Measurements from ENCODE around the gene PHYHD1. TPM values are rescaled to one million over a fixed set of nuclear protein-coding genes. Genes with fewer than 3 reads are reported as not detected.
A peak's percentile ranks its signal among the peaks of the same experiment; 100 is the strongest.

PHYHD1 gene
- total RNA-seq, 4 donors from 2014 or later: 9.5 to 39.3 (median 30.3) TPM

DNA sequence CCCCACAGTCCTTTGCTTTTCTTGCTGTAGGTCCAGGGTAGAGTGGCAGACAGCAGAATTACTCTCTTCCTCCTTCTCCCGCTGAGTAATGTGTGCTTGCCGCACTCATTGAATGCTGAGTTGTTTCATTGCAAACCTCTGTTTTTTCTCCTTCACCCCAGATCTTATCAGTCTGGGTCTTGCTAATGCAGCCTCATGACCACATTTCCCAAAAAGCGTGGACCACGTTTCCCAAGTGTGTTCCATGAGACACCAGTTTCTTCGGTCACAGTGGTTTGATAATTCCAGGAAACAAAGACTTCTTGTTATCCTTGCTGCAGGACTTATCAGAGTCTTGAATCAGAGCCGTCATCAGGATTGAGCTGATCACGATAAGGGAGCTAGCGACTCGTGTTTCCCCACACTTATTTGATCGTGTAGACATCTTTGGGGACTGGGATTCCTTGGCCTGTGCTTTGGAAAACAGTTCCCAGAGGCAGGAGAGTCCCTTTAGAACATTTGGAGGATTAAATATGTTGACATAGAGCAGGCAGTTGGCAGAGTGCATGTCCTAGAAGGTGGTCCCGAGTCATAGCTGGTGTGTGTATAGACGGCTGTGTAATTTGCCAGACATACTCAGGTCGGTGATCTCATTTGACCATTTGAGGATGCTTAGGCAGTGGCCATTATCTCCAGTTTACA, 34.4 kb upstream of the PHYHD1 start:
- H3K27ac ChIP-seq: peak overlapping the region in 3 of 4 donors; percentile 1 to 98 (median 32)
- H3K9me3 ChIP-seq: no peaks in the 10 kb centered on the region
- in situ Hi-C loops (cut with MboI; ENCODE audit: low sequenced_read_pairs in 4 of 4): no loop called here
- H3K4me3 ChIP-seq: peak overlapping the region in 1 of 4 donors; percentile 96
- no peaks in the 10 kb centered on the region for H3K27me3 ChIP-seq
- peaks cover 29 to 40% of the 10 kb centered on the region in 2 donors for H3K4me1 ChIP-seq
- no peak for TF ChIP-seq POLR2A (IDR thresholded peaks at IDR 0.05)
- TF ChIP-seq, protein P1, sequence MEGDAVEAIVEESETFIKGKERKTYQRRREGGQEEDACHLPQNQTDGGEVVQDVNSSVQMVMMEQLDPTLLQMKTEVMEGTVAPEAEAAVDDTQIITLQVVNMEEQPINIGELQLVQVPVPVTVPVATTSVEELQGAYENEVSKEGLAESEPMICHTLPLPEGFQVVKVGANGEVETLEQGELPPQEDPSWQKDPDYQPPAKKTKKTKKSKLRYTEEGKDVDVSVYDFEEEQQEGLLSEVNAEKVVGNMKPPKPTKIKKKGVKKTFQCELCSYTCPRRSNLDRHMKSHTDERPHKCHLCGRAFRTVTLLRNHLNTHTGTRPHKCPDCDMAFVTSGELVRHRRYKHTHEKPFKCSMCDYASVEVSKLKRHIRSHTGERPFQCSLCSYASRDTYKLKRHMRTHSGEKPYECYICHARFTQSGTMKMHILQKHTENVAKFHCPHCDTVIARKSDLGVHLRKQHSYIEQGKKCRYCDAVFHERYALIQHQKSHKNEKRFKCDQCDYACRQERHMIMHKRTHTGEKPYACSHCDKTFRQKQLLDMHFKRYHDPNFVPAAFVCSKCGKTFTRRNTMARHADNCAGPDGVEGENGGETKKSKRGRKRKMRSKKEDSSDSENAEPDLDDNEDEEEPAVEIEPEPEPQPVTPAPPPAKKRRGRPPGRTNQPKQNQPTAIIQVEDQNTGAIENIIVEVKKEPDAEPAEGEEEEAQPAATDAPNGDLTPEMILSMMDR (IDR thresholded peaks at IDR 0.05 in 4 of 5, conservative IDR thresholded peaks at IDR 0.05 in 1 of 5): no peak
- DNase-seq (no peak), ATAC-seq (no peak)
- peaks cover 0 to 37% of the 10 kb centered on the region in 2 donors for H3K36me3 ChIP-seq
- intact Hi-C loops (cut with DNase I; ENCODE audit: low total_unique reads): no loop called here

DNA sequence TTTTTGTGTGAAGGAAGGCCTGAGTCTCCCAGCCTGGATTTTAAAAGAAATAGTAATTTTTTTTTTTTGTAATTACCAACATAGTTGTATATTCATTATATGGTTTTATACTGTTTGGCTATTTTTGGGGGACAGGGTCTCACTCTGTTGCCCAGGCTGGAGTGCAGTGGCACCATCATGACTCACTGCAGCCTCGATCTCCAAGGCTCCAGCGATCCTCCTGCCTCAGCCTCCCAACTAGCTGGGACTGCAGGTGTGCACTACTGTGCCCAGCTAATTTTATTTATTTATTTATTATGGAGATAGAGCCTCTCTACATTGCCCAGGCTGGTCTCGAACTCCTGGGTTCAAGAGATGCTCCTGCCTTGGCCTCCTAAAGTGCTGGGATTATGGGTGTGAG, 33.7 kb upstream of the PHYHD1 start:
- H3K4me3 ChIP-seq: no peak overlapping the region
- ATAC-seq (no peak), DNase-seq (no peak)
- intact Hi-C loops (cut with DNase I; ENCODE audit: low total_unique reads): no loop called here
- H3K27ac ChIP-seq: peak overlapping the region in 3 of 4 donors; percentile 32 to 54 (median 46)
- H3K36me3 ChIP-seq: peaks cover 0 to 37% of the 10 kb centered on the region in 2 donors
- in situ Hi-C loops (cut with MboI; ENCODE audit: low sequenced_read_pairs in 4 of 4): no loop called here
- peaks cover 34 to 46% of the 10 kb centered on the region in 2 donors for H3K4me1 ChIP-seq
- no peaks in the 10 kb centered on the region for H3K27me3 ChIP-seq
- no peak for TF ChIP-seq POLR2A (IDR thresholded peaks at IDR 0.05)
- TF ChIP-seq, protein P1 (IDR thresholded peaks at IDR 0.05 in 4 of 5, conservative IDR thresholded peaks at IDR 0.05 in 1 of 5): no peak
- H3K9me3 ChIP-seq: no peaks in the 10 kb centered on the region

- no peak for TF ChIP-seq POLR2A (IDR thresholded peaks at IDR 0.05)
- TF ChIP-seq, protein P1 (IDR thresholded peaks at IDR 0.05 in 4 of 5, conservative IDR thresholded peaks at IDR 0.05 in 1 of 5): no peak
- no peaks in the 10 kb centered on the region for H3K9me3 ChIP-seq
- H3K27me3 ChIP-seq: no peaks in the 10 kb centered on the region
- peaks cover 0 to 37% of the 10 kb centered on the region in 2 donors for H3K36me3 ChIP-seq
- peaks cover 42 to 52% of the 10 kb centered on the region in 2 donors for H3K4me1 ChIP-seq
- no peak for ATAC-seq
- in situ Hi-C loops (cut with MboI; ENCODE audit: low sequenced_read_pairs in 4 of 4) (no loop called here), intact Hi-C loops (cut with DNase I; ENCODE audit: low total_unique reads) (no loop called here)
- H3K4me3 ChIP-seq: peak overlapping the region in 1 of 4 donors; percentile 4
- H3K27ac ChIP-seq: peak overlapping the region in 3 of 4 donors; percentile 46 to 54 (median 48)
- DNase-seq: no peak
These were observed 32.9 kb upstream of the PHYHD1 start for GRCh38 chr9:128887914-128888350.

GRCh38 chr9:128891321-128892220, 29.2 kb upstream of the PHYHD1 start:
- ATAC-seq (no peak), DNase-seq (no peak)
- Histone ChIP-seq H3K36me3 (peaks cover 0 to 37% of the 10 kb centered on the region in 2 donors), H3K4me1 (peaks cover 34 to 35% of the 10 kb centered on the region in 2 donors), H3K27me3 (no peaks in the 10 kb centered on the region), H3K4me3 (no peak overlapping the region), H3K9me3 (no peaks in the 10 kb centered on the region), H3K27ac (peak overlapping the region; percentile 73 to 84 (median 76))
- intact Hi-C loops (cut with DNase I; ENCODE audit: low total_unique reads) (no loop called here), in situ Hi-C loops (cut with MboI; ENCODE audit: low sequenced_read_pairs in 4 of 4) (no loop called here)
- TF ChIP-seq POLR2A (IDR thresholded peaks at IDR 0.05): no peak
- TF ChIP-seq, protein P1 (IDR thresholded peaks at IDR 0.05 in 4 of 5, conservative IDR thresholded peaks at IDR 0.05 in 1 of 5): no peak
